HUES48 (cell line): ENCODE measurements around the gene COG8.

Experiments
- H3K27ac ChIP-seq: one replicate; pipeline ENCODE4 v1.7.0; 2013; ENCODE audit warnings: low read depth, low read length, inconsistent platforms
- H3K27me3 ChIP-seq: 2 replicates; pipeline ENCODE4 v1.6.1; 2013; ENCODE audit warnings: mild to moderate bottlenecking, low read length; ENCODE audit not compliant: control insufficient read depth, insufficient read depth
- H3K36me3 ChIP-seq: 2 replicates; pipeline ENCODE4 v1.6.1; 2013; ENCODE audit warnings: low read length; ENCODE audit not compliant: control insufficient read depth, insufficient read depth
- H3K4me1 ChIP-seq: 2 replicates; pipeline ENCODE4 v1.6.1; 2013; ENCODE audit warnings: mild to moderate bottlenecking, low read length; ENCODE audit not compliant: control insufficient read depth, insufficient read depth
- H3K4me3 ChIP-seq: 2 replicates; pipeline ENCODE4 v1.5.1; 2013; ENCODE audit warnings: mild to moderate bottlenecking, low read depth, low read length
- H3K9ac ChIP-seq: 2 replicates; pipeline ENCODE4 v1.6.1; 2013; ENCODE audit warnings: mild to moderate bottlenecking, low read depth, low read length, moderate library complexity
- H3K9me3 ChIP-seq: 2 replicates; pipeline ENCODE4 v1.6.1; 2013; ENCODE audit warnings: low read length; ENCODE audit not compliant: control insufficient read depth, insufficient read depth

COG8 gene

DNA sequence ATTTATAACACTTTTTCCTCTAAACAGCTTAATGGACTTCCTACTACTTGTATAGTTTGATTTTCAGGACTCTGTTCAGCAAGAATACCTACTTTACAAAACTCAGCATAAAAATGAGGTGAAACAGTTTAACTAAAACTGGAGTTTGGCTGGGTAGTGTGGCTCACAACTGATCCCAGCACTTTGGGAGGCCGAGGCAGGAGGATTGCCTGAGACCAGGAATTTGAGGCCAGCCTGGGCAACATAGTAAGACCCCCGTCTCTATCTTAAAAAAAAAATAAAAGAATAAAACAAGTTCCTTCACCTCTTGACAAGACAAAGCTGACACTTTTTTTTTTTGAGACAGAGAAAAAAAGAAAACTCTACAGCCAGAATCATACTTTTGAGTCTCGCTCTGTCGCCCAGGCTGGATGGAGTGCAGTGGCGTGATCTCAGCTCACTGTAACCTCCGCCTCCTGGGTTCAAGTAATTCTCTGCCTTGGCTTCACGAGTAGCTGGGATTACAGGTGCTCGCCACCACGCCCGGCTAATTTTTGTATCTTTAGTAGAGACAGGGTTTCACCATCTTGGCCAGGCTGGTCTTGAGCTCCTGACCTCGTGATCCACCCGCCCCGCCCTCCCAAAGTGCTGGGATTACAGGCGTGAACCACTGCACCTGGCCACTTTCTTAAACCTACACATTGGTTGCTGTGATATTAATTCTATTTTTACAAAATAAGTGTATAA is 11.6 kb downstream of the COG8 start:
- Histone ChIP-seq H3K27ac (no peak overlapping the region), H3K4me1 (peaks cover 12% of the 10 kb centered on the region), H3K27me3 (no peaks in the 10 kb centered on the region), H3K9ac (no peak overlapping the region), H3K4me3 (no peak overlapping the region; the same call in none of the 2 replicates), H3K9me3 (no peaks in the 10 kb centered on the region), H3K36me3 (peaks cover 67% of the 10 kb centered on the region)

DNA sequence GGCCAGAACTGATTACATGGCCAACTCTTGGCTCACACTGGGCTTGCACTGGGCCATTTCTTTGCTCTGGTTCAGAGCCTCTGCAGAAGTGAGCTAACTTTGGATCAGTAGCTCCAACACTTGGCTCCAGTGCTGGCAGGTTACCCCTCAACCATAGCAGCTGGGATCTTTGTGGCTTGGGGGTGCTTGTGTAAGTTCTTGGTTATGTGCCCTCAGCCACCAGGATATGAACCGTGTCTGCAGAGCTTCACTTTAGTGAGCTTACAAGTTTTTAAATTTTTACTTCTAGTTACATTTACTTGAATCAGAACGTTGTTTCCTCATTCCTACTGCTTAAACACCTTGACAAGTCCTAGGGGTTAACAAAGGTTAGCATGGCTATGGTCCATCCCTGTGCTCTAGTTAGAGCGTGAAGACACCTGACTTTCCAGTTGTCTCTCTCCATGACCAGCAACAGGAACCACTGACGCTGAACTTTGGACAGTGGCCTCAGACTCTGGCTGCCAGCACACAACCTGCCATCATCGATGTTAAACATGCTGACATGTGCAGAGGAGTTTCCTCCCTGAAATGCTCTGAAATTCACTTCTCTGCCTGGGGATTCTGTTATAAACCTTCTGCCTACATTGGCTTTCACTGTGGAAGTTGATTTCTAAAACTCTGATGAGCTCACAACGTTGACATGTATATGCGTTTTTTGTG is 13.0 kb downstream of the COG8 start:
- no peaks in the 10 kb centered on the region for H3K27me3 ChIP-seq
- H3K4me3 ChIP-seq = no peak overlapping the region
- no peak overlapping the region for H3K27ac ChIP-seq
- peaks cover 69% of the 10 kb centered on the region for H3K36me3 ChIP-seq
- no peaks in the 10 kb centered on the region for H3K9me3 ChIP-seq
- H3K9ac ChIP-seq = no peak overlapping the region
- H3K4me1 ChIP-seq = peaks cover 12% of the 10 kb centered on the region

DNA sequence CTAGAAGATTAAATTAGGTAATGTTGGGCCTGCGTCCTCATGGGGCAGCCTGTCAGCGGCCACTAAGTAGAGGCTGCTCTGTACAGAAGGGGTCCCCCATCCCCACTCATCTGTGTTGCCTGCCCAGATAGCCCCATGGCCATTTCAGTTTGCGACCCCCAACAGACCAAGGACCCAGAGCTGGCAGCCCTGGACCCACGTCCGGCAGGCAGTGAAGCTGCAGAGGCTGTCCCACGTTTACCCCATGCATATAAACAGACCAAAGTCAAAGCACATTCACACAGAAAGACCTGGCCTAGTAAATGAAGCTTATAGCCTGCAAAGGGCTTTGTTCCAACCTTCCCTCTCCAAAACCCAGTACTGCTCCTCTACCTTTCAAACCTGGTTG is 13.6 kb downstream of the COG8 start:
- H3K27me3 ChIP-seq = no peaks in the 10 kb centered on the region
- peaks cover 12% of the 10 kb centered on the region for H3K4me1 ChIP-seq
- no peaks in the 10 kb centered on the region for H3K9me3 ChIP-seq
- no peak overlapping the region for H3K4me3 ChIP-seq
- H3K36me3 ChIP-seq = peaks cover 75% of the 10 kb centered on the region
- no peak overlapping the region for H3K9ac ChIP-seq
- no peak overlapping the region for H3K27ac ChIP-seq

DNA sequence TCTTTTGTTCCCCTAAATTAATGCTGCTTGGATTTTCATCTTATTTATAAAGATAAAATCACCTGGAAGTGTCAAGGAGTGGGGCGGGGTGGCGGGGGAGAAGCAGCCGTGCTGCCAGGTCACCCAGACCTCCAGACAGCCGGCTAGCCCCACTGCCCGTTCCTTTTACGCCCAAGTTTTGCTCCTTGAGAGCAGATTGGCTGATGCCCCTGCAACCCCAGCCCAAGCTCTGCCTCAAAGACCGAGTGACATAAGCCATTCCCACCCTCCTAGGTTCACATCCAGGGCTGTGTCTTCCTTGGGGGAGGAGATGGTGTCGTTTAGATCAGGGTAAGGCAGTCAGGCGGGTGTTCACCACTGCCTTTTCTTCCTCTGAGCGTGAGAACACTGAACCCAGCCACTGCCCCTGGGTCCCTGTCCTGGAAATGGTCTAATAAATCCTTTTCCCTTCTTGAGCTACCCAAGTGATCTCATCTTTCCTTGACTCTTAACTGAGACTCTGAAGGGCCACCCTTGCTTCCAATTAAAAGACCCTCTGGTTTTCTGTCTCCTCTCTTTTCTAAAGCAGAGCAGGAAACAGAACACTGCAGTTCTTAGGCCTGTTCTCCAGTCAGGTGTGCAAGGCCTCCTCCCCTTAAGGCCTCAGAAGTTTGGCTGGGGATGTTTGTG is 14.6 kb downstream of the COG8 start:
- H3K27me3 ChIP-seq = no peaks in the 10 kb centered on the region
- H3K9ac ChIP-seq = no peak overlapping the region
- peaks cover 12% of the 10 kb centered on the region for H3K4me1 ChIP-seq
- H3K9me3 ChIP-seq = no peaks in the 10 kb centered on the region
- peaks cover 85% of the 10 kb centered on the region for H3K36me3 ChIP-seq
- H3K27ac ChIP-seq = no peak overlapping the region
- no peak overlapping the region for H3K4me3 ChIP-seq

DNA sequence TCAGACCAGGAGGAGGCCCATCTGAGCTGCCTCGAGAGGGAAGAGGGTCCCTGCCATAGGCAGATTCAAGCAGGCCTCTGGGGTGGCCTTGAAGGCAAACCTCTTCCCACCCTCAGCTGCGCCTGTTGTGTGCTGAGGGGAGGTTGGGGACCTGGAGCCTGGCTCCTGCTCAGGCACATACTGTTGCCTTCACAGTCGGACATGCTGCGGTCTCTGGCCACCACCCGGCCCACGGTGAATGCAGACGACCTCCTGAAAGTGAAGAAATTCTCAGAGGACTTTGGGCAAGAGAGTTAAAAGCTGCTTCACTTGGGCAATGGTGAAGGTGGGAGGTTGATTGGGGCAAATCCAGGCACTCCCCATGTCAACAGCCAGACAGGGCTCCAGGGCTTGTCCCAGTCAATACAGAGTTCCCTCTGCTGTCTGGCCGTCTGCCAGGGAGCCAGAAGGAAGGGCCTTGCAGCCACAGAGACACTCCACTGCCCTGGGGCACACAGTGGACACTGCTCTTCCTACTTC is 15.3 kb downstream of the COG8 start:
- Histone ChIP-seq H3K36me3 (peaks cover 92% of the 10 kb centered on the region), H3K27ac (no peak overlapping the region), H3K9ac (no peak overlapping the region), H3K9me3 (no peaks in the 10 kb centered on the region), H3K4me3 (no peak overlapping the region), H3K27me3 (no peaks in the 10 kb centered on the region), H3K4me1 (peaks cover 8% of the 10 kb centered on the region)

DNA sequence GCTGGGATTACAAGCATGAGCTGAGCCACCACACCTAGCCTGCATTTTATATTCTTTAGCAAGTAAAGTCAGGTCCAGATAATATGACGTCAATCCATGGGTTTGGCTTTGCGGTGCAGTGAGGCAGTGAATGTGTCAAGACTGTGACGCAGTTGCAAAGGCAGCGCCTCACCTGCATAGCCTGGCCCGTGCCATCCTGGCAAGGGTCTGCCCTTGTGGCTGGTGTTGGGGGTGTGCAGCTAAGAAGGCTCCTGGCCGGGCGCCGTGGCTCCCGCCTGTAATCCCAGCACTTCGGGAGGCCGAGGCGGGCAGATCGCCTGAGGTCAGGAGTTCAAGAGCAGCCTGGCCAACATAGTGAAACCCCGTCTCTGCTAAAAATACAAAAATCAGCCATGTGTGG is 15.9 kb downstream of the COG8 start:
- peaks cover 2% of the 10 kb centered on the region; the same call in 1 of the 2 replicates for H3K4me1 ChIP-seq
- H3K9ac ChIP-seq = no peak overlapping the region
- H3K36me3 ChIP-seq = peaks cover 92% of the 10 kb centered on the region

DNA sequence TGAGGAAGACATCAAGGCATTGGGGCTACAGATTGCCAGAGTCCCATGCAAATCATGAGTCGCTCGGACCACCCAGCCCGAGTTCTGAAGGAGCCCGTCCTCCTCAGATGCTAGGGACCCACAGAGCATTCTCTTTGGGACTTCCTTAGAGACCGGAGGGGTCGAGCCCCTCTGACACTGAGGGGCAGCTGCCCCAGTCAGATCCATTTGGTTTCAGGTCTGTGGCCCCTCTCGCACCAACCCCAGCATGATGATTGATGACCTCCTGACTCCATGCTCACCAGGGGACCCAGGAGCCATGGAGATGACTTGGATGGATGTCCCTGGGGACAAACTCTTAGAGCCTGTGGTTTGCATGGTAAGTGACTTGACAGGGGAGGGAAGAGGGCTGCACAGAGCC is 17.0 kb downstream of the COG8 start:
- H3K27ac ChIP-seq = no peak overlapping the region
- no peak overlapping the region for H3K4me3 ChIP-seq
- H3K36me3 ChIP-seq = peaks cover 89% of the 10 kb centered on the region
- no peaks in the 10 kb centered on the region for H3K27me3 ChIP-seq
- no peaks in the 10 kb centered on the region for H3K9me3 ChIP-seq
- no peaks in the 10 kb centered on the region for H3K4me1 ChIP-seq
- H3K9ac ChIP-seq = no peak overlapping the region

More for the DNA sequence above, 15.9 kb downstream of the COG8 start:
- Histone ChIP-seq H3K27me3 (no peaks in the 10 kb centered on the region), H3K9me3 (no peaks in the 10 kb centered on the region), H3K27ac (no peak overlapping the region), H3K4me3 (no peak overlapping the region)

DNA sequence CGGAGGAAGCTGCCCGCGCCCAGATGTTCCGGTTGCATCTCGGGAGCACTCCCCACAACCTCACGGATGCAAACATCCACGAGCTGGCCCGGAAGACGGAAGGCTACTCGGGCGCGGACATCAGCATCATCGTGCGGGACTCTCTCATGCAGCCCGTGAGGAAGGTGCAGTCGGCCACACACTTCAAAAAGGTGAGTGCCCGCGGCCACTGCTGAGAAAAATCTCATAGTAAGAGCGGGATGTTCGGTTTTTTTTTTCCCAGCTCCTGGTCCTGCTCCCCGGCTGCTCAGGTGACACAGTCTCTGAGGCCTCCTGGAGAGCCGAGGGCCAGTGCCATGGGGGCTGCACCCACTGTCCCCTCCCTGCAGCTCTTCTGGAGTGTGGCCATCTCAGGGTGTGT is 18.3 kb downstream of the COG8 start:
- Histone ChIP-seq H3K27me3 (no peaks in the 10 kb centered on the region), H3K36me3 (peaks cover 90% of the 10 kb centered on the region), H3K9ac (no peak overlapping the region), H3K4me1 (no peaks in the 10 kb centered on the region), H3K27ac (no peak overlapping the region), H3K9me3 (no peaks in the 10 kb centered on the region), H3K4me3 (no peak overlapping the region)

DNA sequence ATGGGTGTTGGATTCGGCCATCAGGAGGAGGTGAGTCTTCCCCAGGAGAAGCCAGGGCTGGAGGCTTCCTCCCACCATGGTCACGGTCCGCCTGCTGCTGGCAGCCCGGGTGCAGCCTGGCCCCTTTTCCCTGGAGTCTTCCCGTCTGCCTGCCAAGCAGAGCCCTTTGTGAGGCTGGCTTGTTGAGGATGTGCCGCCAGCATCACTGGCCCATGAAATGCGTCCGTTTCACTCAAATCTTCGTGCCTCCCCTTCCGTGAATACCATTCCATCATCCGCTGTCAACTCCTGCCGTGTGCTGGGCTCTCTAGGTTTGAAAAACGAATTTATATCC is 18.7 kb downstream of the COG8 start:
- H3K4me1 ChIP-seq = no peaks in the 10 kb centered on the region
- H3K27ac ChIP-seq = no peak overlapping the region
- H3K36me3 ChIP-seq = peaks cover 90% of the 10 kb centered on the region

DNA sequence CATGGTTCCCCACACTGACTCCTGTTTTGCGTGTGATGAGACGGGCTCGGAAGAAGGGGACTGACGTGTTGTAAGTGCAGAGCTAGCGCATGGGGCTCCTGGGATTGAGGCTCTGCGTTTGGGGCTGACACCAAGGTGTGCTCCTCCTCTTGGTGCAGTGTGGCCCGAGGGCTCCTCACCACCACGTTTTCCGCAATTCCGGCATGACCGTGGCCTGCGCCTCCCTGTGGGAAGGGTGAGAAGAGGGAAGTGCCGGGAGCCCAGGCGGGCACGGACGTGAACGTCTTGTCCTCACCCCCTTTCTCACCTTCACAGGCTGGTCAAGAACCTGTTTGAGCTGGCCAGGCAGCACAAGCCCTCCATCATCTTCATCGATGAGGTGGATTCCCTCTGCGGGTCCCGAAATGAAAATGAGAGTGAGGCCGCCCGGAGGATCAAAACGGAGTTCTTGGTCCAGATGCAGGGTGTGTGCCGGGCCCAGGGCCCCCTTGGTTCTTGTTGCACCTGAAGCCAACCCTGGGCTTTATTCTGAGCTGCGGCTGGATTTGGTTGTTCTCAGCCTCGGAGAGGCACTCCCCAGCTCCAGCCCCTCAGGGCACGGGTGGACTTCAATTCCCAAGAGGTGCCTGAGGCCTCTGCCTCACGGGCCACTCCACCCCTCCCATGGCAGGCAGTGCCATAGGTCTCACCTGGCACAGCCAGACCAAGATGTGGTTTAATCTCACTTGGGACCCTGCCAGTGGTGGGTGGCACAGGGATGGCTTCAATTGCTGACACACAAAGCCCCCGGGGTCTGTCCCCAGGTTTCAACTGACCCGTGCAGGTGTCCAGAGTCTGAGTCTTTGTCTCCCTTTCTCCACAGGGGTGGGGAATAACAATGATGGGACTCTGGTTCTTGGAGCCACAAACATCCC is 19.3 kb downstream of the COG8 start:
- no peaks in the 10 kb centered on the region for H3K27me3 ChIP-seq
- H3K9ac ChIP-seq = no peak overlapping the region
- H3K4me1 ChIP-seq = no peaks in the 10 kb centered on the region
- no peak overlapping the region for H3K27ac ChIP-seq
- no peaks in the 10 kb centered on the region for H3K9me3 ChIP-seq
- H3K36me3 ChIP-seq = peaks cover 93% of the 10 kb centered on the region
- H3K4me3 ChIP-seq = no peak overlapping the region

More for the DNA sequence above, 18.7 kb downstream of the COG8 start:
- Histone ChIP-seq H3K9me3 (no peaks in the 10 kb centered on the region), H3K27me3 (no peaks in the 10 kb centered on the region), H3K4me3 (no peak overlapping the region), H3K9ac (no peak overlapping the region)
